IMR-90 (cell line): Measurements from ENCODE around the gene SYNE2. TPM values are rescaled to one million over a fixed set of nuclear protein-coding genes. Genes with fewer than 3 reads are reported as not detected.

Source experiments
- ATAC-seq: fragments of 200-7000 bp; cut with Tn5 transposase; 2 replicates; pipeline ENCODE4 v1.9.1; 2020; ENCODE audit warnings: low read depth, mild to moderate bottlenecking, moderate library complexity
- BruUV-seq: library from RNA; stranded (reverse); fragments of 400-500 nt; replicated peaks from 2 replicates; lab custom pipeline; 2021; lab: Mats Ljungman, UMichigan
- CTCF ChIA-PET: fragments of 300-600 bp; formaldehyde crosslinking; extraction: SDS; loops from one replicate; lab custom pipeline; 2021; ENCODE audit warnings: antibody characterized with exemption; lab: Yijun Ruan, JAX
- POLR2A ChIA-PET: fragments of 300-600 bp; sonication (Branson Sonifier 250); formaldehyde crosslinking; loops from one replicate; lab custom pipeline; 2022; ENCODE audit warnings: antibody characterized with exemption; ENCODE audit not compliant: unreplicated experiment; lab: Charles Lee
- DNase-seq: peaks from one replicate; pipeline ENCODE4 v3.0.0; 2013
- H2AFZ ChIP-seq: replicated peaks from 2 replicates; pipeline ENCODE3; 2013; ENCODE audit warnings: low read length, mild to moderate bottlenecking; ENCODE audit not compliant: poor library complexity
- H2AK5ac ChIP-seq: 2 replicates; pipeline ENCODE4 v1.6.1; 2013; ENCODE audit warnings: low read depth, low read length, inconsistent platforms
- H2AK9ac ChIP-seq: replicated peaks from 2 replicates; pipeline ENCODE3; 2013; ENCODE audit warnings: mild to moderate bottlenecking, low read depth, low read length, moderate library complexity; ENCODE audit not compliant: poor library complexity
- H2BK120ac ChIP-seq: 2 replicates; pipeline ENCODE4 v1.6.1; 2013; ENCODE audit warnings: low read depth, low read length, inconsistent platforms
- H2BK15ac ChIP-seq: 3 replicates; pipeline ENCODE4 v1.6.1; 2013; ENCODE audit warnings: low read depth, low read length, inconsistent platforms
- H2BK20ac ChIP-seq: 2 replicates; pipeline ENCODE4 v1.6.1; 2013; ENCODE audit warnings: low read depth, mild to moderate bottlenecking, inconsistent platforms, low read length, moderate library complexity
- H2BK5ac ChIP-seq: 2 replicates; pipeline ENCODE4 v1.6.1; 2013; ENCODE audit warnings: mild to moderate bottlenecking, low read depth, low read length, inconsistent platforms; ENCODE audit not compliant: poor library complexity, severe bottlenecking
- H3K14ac ChIP-seq: replicated peaks from 2 replicates; pipeline ENCODE4 v1.6.1; 2013; ENCODE audit warnings: low read depth, low read length, inconsistent platforms
- H3K18ac ChIP-seq: 2 replicates; pipeline ENCODE4 v1.6.1; 2013; ENCODE audit warnings: low read depth, low read length, control low read depth
- H3K23ac ChIP-seq: 2 replicates; pipeline ENCODE4 v1.6.1; 2013; ENCODE audit warnings: low read depth, low read length, inconsistent platforms
- H3K27ac ChIP-seq: 2 replicates; pipeline ENCODE4 v1.5.1; 2013; ENCODE audit warnings: mild to moderate bottlenecking, control low read depth, low read length; ENCODE audit not compliant: insufficient read depth
- H3K27me3 ChIP-seq: 2 replicates; pipeline ENCODE4 v1.6.1; 2013; ENCODE audit warnings: low read length; ENCODE audit not compliant: control insufficient read depth, insufficient read depth
- H3K36me3 ChIP-seq: 2 replicates; pipeline ENCODE4 v1.6.1; 2013; ENCODE audit warnings: low read length, mixed read lengths; ENCODE audit not compliant: control insufficient read depth, insufficient read depth
- H3K4ac ChIP-seq: 2 replicates; pipeline ENCODE4 v1.6.1; 2013; ENCODE audit warnings: low read depth, low read length, inconsistent platforms
- H3K4me1 ChIP-seq: 2 replicates; pipeline ENCODE4 v1.6.1; 2013; ENCODE audit warnings: low read length, mixed read lengths; ENCODE audit not compliant: control insufficient read depth, insufficient read depth
- H3K4me2 ChIP-seq: 2 replicates; pipeline ENCODE4 v1.6.1; 2013; ENCODE audit warnings: low read depth, mild to moderate bottlenecking, control low read depth, low read length, moderate library complexity
- H3K4me3 ChIP-seq: 2 replicates; pipeline ENCODE4 v1.5.1; 2013; ENCODE audit warnings: low read depth, mild to moderate bottlenecking, control low read depth, low read length, moderate library complexity; ENCODE audit not compliant: insufficient read depth
- H3K56ac ChIP-seq: 2 replicates; pipeline ENCODE4 v1.6.1; 2013; ENCODE audit warnings: low read length, inconsistent platforms; ENCODE audit not compliant: insufficient read depth; ENCODE audit errors: extremely low read depth
- H3K79me1 ChIP-seq, 2 experiments: 2 replicates each; pipeline ENCODE4 v1.6.1; 2013; ENCODE audit warnings: low read length in 2 of 2, inconsistent platforms in 1 of 2, low read depth in 1 of 2
- H3K9ac ChIP-seq: 2 replicates; pipeline ENCODE4 v1.6.1; 2013; ENCODE audit warnings: low read depth, low read length, control low read depth
- H3K9me1 ChIP-seq: 2 replicates; pipeline ENCODE4 v1.6.1; 2013; ENCODE audit warnings: low read length, inconsistent platforms; ENCODE audit not compliant: insufficient read depth
- H3K9me3 ChIP-seq: 2 replicates; pipeline ENCODE4 v1.6.1; 2013; ENCODE audit warnings: low read length; ENCODE audit not compliant: control insufficient read depth, insufficient read depth
- H4K20me1 ChIP-seq: 2 replicates; pipeline ENCODE4 v1.6.1; 2013; ENCODE audit warnings: low read length, inconsistent platforms; ENCODE audit not compliant: insufficient read depth
- H4K5ac ChIP-seq: 2 replicates; pipeline ENCODE4 v1.6.1; 2013; ENCODE audit warnings: mild to moderate bottlenecking, low read depth, low read length, control low read depth
- H4K8ac ChIP-seq, 2 experiments: 2 replicates each; pipeline ENCODE4 v1.6.1; 2013; ENCODE audit warnings: low read depth in 2 of 2, low read length in 2 of 2, control low read depth in 1 of 2, inconsistent platforms in 1 of 2
- H4K91ac ChIP-seq: 2 replicates; pipeline ENCODE4 v1.6.1; 2013; ENCODE audit warnings: low read depth, low read length, inconsistent platforms; ENCODE audit not compliant: insufficient read depth
- CHD1 ChIP-seq: IDR thresholded peaks from 2 replicates; pipeline ENCODE4 v1.6.1; 2012; ENCODE audit warnings: low read depth, low read length, improper control_type of control experiment
- FOS ChIP-seq: fragments of 150-350 bp; IDR thresholded peaks from 2 replicates; pipeline ENCODE4 v1.6.1; 2016; ENCODE audit warnings: low read depth, low read length
- MAFK ChIP-seq: IDR thresholded peaks from 2 replicates; pipeline ENCODE4 v1.6.1; 2012; ENCODE audit warnings: low read depth, low read length, improper control_type of control experiment
- MXI1 ChIP-seq: IDR thresholded peaks from 2 replicates; pipeline ENCODE4 v1.6.1; 2012; ENCODE audit warnings: low read depth, mild to moderate bottlenecking, low read length, moderate library complexity, borderline replicate concordance
- RAD21 ChIP-seq: IDR thresholded peaks from 2 replicates; pipeline ENCODE4 v1.6.1; 2012; ENCODE audit warnings: low read length, improper control_type of control experiment
- RCOR1 ChIP-seq: IDR thresholded peaks from 2 replicates; pipeline ENCODE4 v1.6.1; 2012; ENCODE audit warnings: mild to moderate bottlenecking, low read length, improper control_type of control experiment; ENCODE audit not compliant: insufficient replicate concordance
- RFX5 ChIP-seq: IDR thresholded peaks from 2 replicates; pipeline ENCODE4 v1.8.0; 2012; ENCODE audit warnings: low read depth, mild to moderate bottlenecking, low read length, moderate library complexity
- SMC3 ChIP-seq: fragments of 150-350 bp; IDR thresholded peaks from 2 replicates; pipeline ENCODE4 v1.6.1; 2016; ENCODE audit warnings: low read depth, mild to moderate bottlenecking, antibody characterized with exemption, low read length, moderate library complexity
- WGBS, 2 experiments: methylation state at CpG; one replicate each; pipeline versions ENCODE4 v1.1.5 to v1.1.7; 2013; ENCODE audit warnings: missing lambda C conversion rate in 2 of 2; ENCODE audit not compliant: insufficient read length in 1 of 2; ENCODE audit errors: extremely low coverage in 2 of 2; 5-methylcytosine and 5-hydroxymethylcytosine counted together
- dilution Hi-C: fragments of 300-500 bp; cut with HindIII; formaldehyde crosslinking; loops from one replicate; pipeline ENCODE4 v1.14.3; 2018; ENCODE audit warnings: low sequenced_read_pairs; ENCODE audit not compliant: unreplicated experiment
- in situ Hi-C: fragments of 300-500 bp; cut with MboI; formaldehyde crosslinking; loops from 3 replicates; pipeline ENCODE4 v1.14.3; 2019; ENCODE audit warnings: low sequenced_read_pairs, inconsistent platforms, mixed read lengths
- intact Hi-C: fragments of 100-400 bp; cut with micrococcal nuclease; formaldehyde crosslinking; loops from 2 replicates; pipeline ENCODE4 v1.10.0; 2022
- polyA plus RNA-seq, 3 experiments: library from polyadenylated mRNA; depleted of rRNA; stranded (reverse); fragments of >200 nt; gene quantifications; 2 replicates each; pipeline ENCODE4 v1.2.3, GENCODE V29; 2012; ENCODE audit warnings: low replicate concordance in 1 of 3
- total RNA-seq: library from RNA; depleted of rRNA; stranded (reverse); fragments of >200 nt; gene quantifications from 2 replicates; pipeline ENCODE4 v1.2.3, GENCODE V29; 2012
- TF ChIP-seq, protein P1 (sequence below): conservative IDR thresholded peaks from 2 replicates; pipeline ENCODE4 v1.5.1; 2012; ENCODE audit warnings: mild to moderate bottlenecking, low read depth, low read length, improper control_type of control experiment
- TF ChIP-seq, protein P2 (sequence below): fragments of 150-350 bp; IDR thresholded peaks from 2 replicates; pipeline ENCODE4 v1.6.1; 2016; ENCODE audit warnings: low read depth, mild to moderate bottlenecking, low read length, moderate library complexity, borderline replicate concordance

The SYNE2 gene
- total and polyA plus RNA-seq, 2 of the 4 experiments (the other 2 are of a cell fraction), result 5.2 to 28.9 TPM

DNA sequence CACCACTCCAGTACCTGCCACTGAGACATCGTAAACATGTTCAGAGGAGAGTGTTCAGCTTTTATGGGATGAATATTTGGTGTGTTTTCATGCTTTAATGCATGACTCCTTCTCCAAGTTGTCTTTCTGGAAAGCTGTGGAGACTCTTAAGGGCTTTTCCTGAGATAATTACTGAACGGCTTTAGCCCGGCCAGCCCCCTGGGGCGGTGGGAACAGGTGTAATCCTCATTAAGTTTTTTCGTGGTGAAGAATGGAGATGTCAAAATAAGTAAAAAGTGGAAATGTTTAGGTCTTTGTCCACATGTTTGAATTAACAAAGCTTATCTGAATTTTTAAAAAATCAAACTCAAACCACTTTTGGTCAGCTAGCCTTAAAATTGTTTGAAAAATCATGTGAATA lies 1.5 kb downstream of the SYNE2 start:
- Histone ChIP-seq H3K23ac (peak overlapping the region; percentile 45), H3K4me1 (no peaks in the 10 kb centered on the region), H3K9me3 (no peaks in the 10 kb centered on the region), H4K20me1 (no peaks in the 10 kb centered on the region), H4K91ac (no peak overlapping the region), H2AK5ac (no peak overlapping the region), H2AFZ (peak overlapping the region; percentile 92), H3K9me1 (no peaks in the 10 kb centered on the region), H4K5ac (no peak overlapping the region), H2BK15ac (no peak overlapping the region), H3K36me3 (no peaks in the 10 kb centered on the region), H3K4me2 (peak overlapping the region; percentile 94), H3K14ac (no peak overlapping the region), H2AK9ac (no peak overlapping the region), H3K18ac (no peak overlapping the region), H2BK20ac (no peak overlapping the region), H2BK120ac (no peak overlapping the region), H3K56ac (no peak overlapping the region), H3K4me3 (peak overlapping the region; percentile 71), H3K79me1 (peaks cover 8 to 10% of the 10 kb centered on the region in 2 experiments; a peak in 3 of 4 replicates), H3K4ac (no peak overlapping the region), H3K27ac (no peak overlapping the region), H2BK5ac (no peak overlapping the region), H4K8ac (no peak overlapping the region), H3K27me3 (no peaks in the 10 kb centered on the region; the same call in 1 of the 2 replicates), H3K9ac (0 out of 2 replicates have a peak overlapping the region, but pooled peaks have one; percentile 12)
- dilution Hi-C loops, result no loop called here
- CTCF ChIA-PET, result interaction anchor here (0.6 kb wide), 1 partner anchor 15 kb away, joined by 8 read pairs; no protein-coding TSS in a partner anchor
- in situ Hi-C loops, result no loop called here
- no peak for ATAC-seq
- POLR2A ChIA-PET, result no interaction called here
- no CpG with 5 or more reads among the region's 5 CpGs for WGBS, 2 experiments
- no TSS peak for BruUV-seq
- TF ChIP-seq MAFK, result no peak
- TF ChIP-seq CHD1, result no peak
- TF ChIP-seq MXI1, result no peak
- TF ChIP-seq RFX5, result no peak
- TF ChIP-seq FOS, result no peak
- TF ChIP-seq, protein P1, sequence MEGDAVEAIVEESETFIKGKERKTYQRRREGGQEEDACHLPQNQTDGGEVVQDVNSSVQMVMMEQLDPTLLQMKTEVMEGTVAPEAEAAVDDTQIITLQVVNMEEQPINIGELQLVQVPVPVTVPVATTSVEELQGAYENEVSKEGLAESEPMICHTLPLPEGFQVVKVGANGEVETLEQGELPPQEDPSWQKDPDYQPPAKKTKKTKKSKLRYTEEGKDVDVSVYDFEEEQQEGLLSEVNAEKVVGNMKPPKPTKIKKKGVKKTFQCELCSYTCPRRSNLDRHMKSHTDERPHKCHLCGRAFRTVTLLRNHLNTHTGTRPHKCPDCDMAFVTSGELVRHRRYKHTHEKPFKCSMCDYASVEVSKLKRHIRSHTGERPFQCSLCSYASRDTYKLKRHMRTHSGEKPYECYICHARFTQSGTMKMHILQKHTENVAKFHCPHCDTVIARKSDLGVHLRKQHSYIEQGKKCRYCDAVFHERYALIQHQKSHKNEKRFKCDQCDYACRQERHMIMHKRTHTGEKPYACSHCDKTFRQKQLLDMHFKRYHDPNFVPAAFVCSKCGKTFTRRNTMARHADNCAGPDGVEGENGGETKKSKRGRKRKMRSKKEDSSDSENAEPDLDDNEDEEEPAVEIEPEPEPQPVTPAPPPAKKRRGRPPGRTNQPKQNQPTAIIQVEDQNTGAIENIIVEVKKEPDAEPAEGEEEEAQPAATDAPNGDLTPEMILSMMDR, result no peak
- TF ChIP-seq RCOR1, result no peak
- no peak for TF ChIP-seq RAD21
- TF ChIP-seq SMC3, result no peak
- TF ChIP-seq, protein P2, sequence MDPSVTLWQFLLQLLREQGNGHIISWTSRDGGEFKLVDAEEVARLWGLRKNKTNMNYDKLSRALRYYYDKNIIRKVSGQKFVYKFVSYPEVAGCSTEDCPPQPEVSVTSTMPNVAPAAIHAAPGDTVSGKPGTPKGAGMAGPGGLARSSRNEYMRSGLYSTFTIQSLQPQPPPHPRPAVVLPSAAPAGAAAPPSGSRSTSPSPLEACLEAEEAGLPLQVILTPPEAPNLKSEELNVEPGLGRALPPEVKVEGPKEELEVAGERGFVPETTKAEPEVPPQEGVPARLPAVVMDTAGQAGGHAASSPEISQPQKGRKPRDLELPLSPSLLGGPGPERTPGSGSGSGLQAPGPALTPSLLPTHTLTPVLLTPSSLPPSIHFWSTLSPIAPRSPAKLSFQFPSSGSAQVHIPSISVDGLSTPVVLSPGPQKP, result no peak
- DNase-seq, result no peak
- intact Hi-C loops, result loop anchor here (10.0 kb wide), 2 partner anchors 110 to 140 kb away; no protein-coding TSS in a partner anchor
